Hepatocyte (in vitro differentiated cells): ENCODE measurements around the gene NCMAP.

Source experiments
- EZH2 ChIP-seq: fragments of 200-600 bp; sonication (generic); IDR thresholded peaks from 2 replicates; pipeline ENCODE4 v1.6.1; 2016; ENCODE audit warnings: antibody characterized with exemption, mild to moderate bottlenecking, borderline replicate concordance
- EZH2phosphoT487 ChIP-seq: fragments of 200-600 bp; sonication (generic); IDR thresholded peaks from one replicate; pipeline ENCODE4 v1.6.1; 2018; ENCODE audit warnings: antibody characterized with exemption, mild to moderate bottlenecking, low read depth, moderate library complexity; ENCODE audit not compliant: unreplicated experiment, severe bottlenecking
- TF ChIP-seq, protein P1 (sequence below): fragments of 200-600 bp; sonication (generic); IDR thresholded peaks from 2 replicates; pipeline ENCODE4 v1.5.1; 2016; ENCODE audit warnings: antibody characterized with exemption, mild to moderate bottlenecking; ENCODE audit not compliant: poor library complexity

DNA sequence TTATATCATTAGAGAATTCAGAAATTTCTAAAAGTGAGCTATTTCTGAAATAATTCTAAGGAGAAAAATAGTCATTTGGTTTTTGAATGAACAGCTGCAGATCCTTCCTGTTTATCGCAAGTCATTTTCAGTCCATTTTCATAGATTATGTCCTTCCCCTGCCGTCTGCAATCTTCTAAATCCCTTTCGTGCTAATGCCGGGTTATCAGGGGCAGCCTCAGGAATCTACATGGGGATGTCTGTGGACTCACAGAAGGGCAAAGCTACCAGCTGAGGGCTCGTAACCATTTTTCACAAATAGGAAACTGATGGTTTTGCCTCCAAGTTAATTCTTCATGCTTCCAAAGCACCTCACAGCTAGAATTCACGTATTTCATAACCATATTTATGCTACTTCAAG lies 30.3 kb upstream of the NCMAP start:
- TF ChIP-seq, protein P1, sequence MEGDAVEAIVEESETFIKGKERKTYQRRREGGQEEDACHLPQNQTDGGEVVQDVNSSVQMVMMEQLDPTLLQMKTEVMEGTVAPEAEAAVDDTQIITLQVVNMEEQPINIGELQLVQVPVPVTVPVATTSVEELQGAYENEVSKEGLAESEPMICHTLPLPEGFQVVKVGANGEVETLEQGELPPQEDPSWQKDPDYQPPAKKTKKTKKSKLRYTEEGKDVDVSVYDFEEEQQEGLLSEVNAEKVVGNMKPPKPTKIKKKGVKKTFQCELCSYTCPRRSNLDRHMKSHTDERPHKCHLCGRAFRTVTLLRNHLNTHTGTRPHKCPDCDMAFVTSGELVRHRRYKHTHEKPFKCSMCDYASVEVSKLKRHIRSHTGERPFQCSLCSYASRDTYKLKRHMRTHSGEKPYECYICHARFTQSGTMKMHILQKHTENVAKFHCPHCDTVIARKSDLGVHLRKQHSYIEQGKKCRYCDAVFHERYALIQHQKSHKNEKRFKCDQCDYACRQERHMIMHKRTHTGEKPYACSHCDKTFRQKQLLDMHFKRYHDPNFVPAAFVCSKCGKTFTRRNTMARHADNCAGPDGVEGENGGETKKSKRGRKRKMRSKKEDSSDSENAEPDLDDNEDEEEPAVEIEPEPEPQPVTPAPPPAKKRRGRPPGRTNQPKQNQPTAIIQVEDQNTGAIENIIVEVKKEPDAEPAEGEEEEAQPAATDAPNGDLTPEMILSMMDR, result no peak
- TF ChIP-seq EZH2, result no peak
- no peak for TF ChIP-seq EZH2phosphoT487
